HepG2 (cell line): ENCODE measurements around the gene ZKSCAN1. TPM values are rescaled to one million over a fixed set of nuclear protein-coding genes. Genes with fewer than 3 reads are reported as not detected.

ENCODE experiments used
- ATF7-NPFF ChIP-seq: sonication (generic); formaldehyde crosslinking; IDR thresholded peaks from 2 replicates; pipeline ENCODE4 v1.8.1; 2023; ENCODE audit warnings: mild to moderate bottlenecking, low read depth, missing genetic modification reagents, moderate library complexity
- CBX5 ChIP-seq: sonication (generic); formaldehyde crosslinking; IDR thresholded peaks from 2 replicates; pipeline ENCODE4 v1.4.0; 2020; ENCODE audit warnings: missing genetic modification reagents, borderline replicate concordance
- CENPX ChIP-seq: sonication (generic); formaldehyde crosslinking; IDR thresholded peaks from 2 replicates; pipeline ENCODE4 v1.9.0; 2021; ENCODE audit warnings: mild to moderate bottlenecking, missing genetic modification reagents, moderate library complexity
- DNMT1 ChIP-seq: sonication (generic); formaldehyde crosslinking; IDR thresholded peaks from 2 replicates; pipeline ENCODE4 v1.5.1; 2020; ENCODE audit warnings: mild to moderate bottlenecking, missing genetic modification reagents
- KLF16 ChIP-seq, 2 experiments: sonication (generic) in 1 of 2; formaldehyde crosslinking in 1 of 2; IDR thresholded peaks; 2 replicates each; pipeline versions ENCODE4 v1.6.1 to v1.8.0; 2016 to 2023; ENCODE audit warnings: missing genetic modification reagents in 2 of 2, missing compliant biosample characterization in 1 of 2
- MXD1 ChIP-seq: sonication (generic); formaldehyde crosslinking; IDR thresholded peaks from 2 replicates; pipeline ENCODE4 v1.4.0; 2020; ENCODE audit warnings: mild to moderate bottlenecking, missing genetic modification reagents
- PCBP2 ChIP-seq: fragments of 200-400 bp; formaldehyde crosslinking; optimal IDR thresholded peaks from 2 replicates; pipeline ENCODE3; 2018; ENCODE audit warnings: low read length, low read depth; ENCODE audit not compliant: poor library complexity, severe bottlenecking
- PRDM15 ChIP-seq: sonication (generic); formaldehyde crosslinking; IDR thresholded peaks from 2 replicates; pipeline ENCODE4 v1.4.0; 2020; ENCODE audit warnings: missing genetic modification reagents
- TEAD2 ChIP-seq: sonication (generic); formaldehyde crosslinking; IDR thresholded peaks from 2 replicates; pipeline ENCODE4 v1.9.0; 2021; ENCODE audit warnings: missing genetic modification reagents
- UBTF ChIP-seq: sonication (generic); formaldehyde crosslinking; IDR thresholded peaks from 2 replicates; pipeline ENCODE4 v1.4.0; 2020; ENCODE audit warnings: mild to moderate bottlenecking, missing genetic modification reagents
- ZFYVE20 ChIP-seq: sonication (generic); formaldehyde crosslinking; IDR thresholded peaks from 2 replicates; pipeline ENCODE4 v1.8.0; 2023; ENCODE audit warnings: low read depth, mild to moderate bottlenecking, moderate library complexity, missing genetic modification reagents, borderline replicate concordance
- ZNF138 ChIP-seq: sonication (generic); formaldehyde crosslinking; IDR thresholded peaks from 2 replicates; pipeline ENCODE4 v1.5.0; 2020; ENCODE audit warnings: mild to moderate bottlenecking, low read depth, missing genetic modification reagents
- ZNF275 ChIP-seq: sonication (generic); formaldehyde crosslinking; IDR thresholded peaks from 2 replicates; pipeline ENCODE4 v1.8.0; 2022; ENCODE audit warnings: missing genetic modification reagents, mild to moderate bottlenecking, inconsistent platforms, borderline replicate concordance
- ZNF737 ChIP-seq: sonication (generic); formaldehyde crosslinking; IDR thresholded peaks from 2 replicates; pipeline ENCODE4 v1.5.0; 2020; ENCODE audit warnings: missing genetic modification reagents, mild to moderate bottlenecking, borderline replicate concordance
- ZNF83 ChIP-seq: sonication (generic); formaldehyde crosslinking; IDR thresholded peaks from 2 replicates; pipeline ENCODE4 v1.4.0; 2020; ENCODE audit warnings: missing genetic modification reagents, mild to moderate bottlenecking, borderline replicate concordance
- polyA plus RNA-seq, 8 experiments: library from polyadenylated mRNA; depleted of rRNA in 3 of 8; stranded (reverse) in 7 of 8; unstranded in 1 of 8; fragments of >200 nt; fragmentation: Illumina TruSeq in 4 of 8; extraction: Trizol in 4 of 8; gene quantifications; 2 replicates each; pipeline versions ENCODE4 v1.2.1 to v1.2.3, GENCODE V29; 2011 to 2016; ENCODE audit warnings: low read depth in 4 of 8, missing spikeins in 1 of 8, mixed read lengths in 1 of 8; ENCODE audit not compliant: insufficient read depth in 1 of 8
- total RNA-seq, 5 experiments: library from RNA; depleted of rRNA; stranded (reverse); fragments of >200 nt; fragmentation: Illumina TruSeq; extraction: Trizol; gene quantifications; 2 replicates each; pipeline ENCODE4 v1.2.3, GENCODE V29; 2016; ENCODE audit warnings: low read depth in 1 of 5

The ZKSCAN1 gene
- total and polyA plus RNA-seq, 2 of the 13 experiments (the other 11 are each of a cell fraction or from before 2014, with no cell fraction given) = 46.4 to 60.6 TPM

- TF ChIP-seq PRDM15 (CRISPR knock-in tag) = no peak
- no peak for TF ChIP-seq TEAD2 (CRISPR knock-in tag)
- peak; percentile 95; the same call in 1 of the 2 replicates for TF ChIP-seq ZNF275 (CRISPR knock-in tag)
- TF ChIP-seq ZNF737 (CRISPR knock-in tag) = no peak
- TF ChIP-seq PCBP2 = no peak
- TF ChIP-seq DNMT1 = no peak
- TF ChIP-seq ZNF138 (CRISPR knock-in tag) = no peak
- peak in 1 of 2 experiments; percentile 94; a peak in 2 of 4 replicates for TF ChIP-seq KLF16 (CRISPR knock-in tag; IDR thresholded peaks at IDR 0.05)
- TF ChIP-seq ATF7-NPFF (CRISPR knock-in tag) = peak; percentile 73
- no peak for TF ChIP-seq ZFYVE20 (CRISPR knock-in tag)
- no peak for TF ChIP-seq ZNF83 (CRISPR knock-in tag)
- no peak for TF ChIP-seq CENPX (CRISPR knock-in tag)
- no peak for TF ChIP-seq MXD1 (CRISPR knock-in tag)
- TF ChIP-seq CBX5 = peak; percentile 88
- peak; percentile 88 for TF ChIP-seq UBTF (CRISPR knock-in tag)
Measured at GRCh38 chr7:100003711-100004661, 11.4 kb upstream of the ZKSCAN1 start (continued).
